ENCODE results near the gene CD93.

- TF ChIP-seq GATA2 (IDR thresholded peaks at IDR 0.05; ENCODE audit: low read depth, low read length), result no peak
- no peak for TF ChIP-seq GATA3 (IDR thresholded peaks at IDR 0.05; ENCODE audit: low read depth, low read length)
These were observed 7.5 kb upstream of the CD93 start for GRCh38 chr20:23093613-23094012.

All from SH-SY5Y (cell line).